Measurements from ENCODE around the gene TNFAIP3. TPM values are rescaled to one million over a fixed set of nuclear protein-coding genes. Genes with fewer than 3 reads are reported as not detected.

TNFAIP3 gene
- total RNA-seq, 1 donor from 2014 or later, result 44.6 TPM

- H3K4me3 ChIP-seq, result peak overlapping the region; percentile 35
- H3K36me3 ChIP-seq, result peaks cover 43% of the 10 kb centered on the region
- DNase-seq (no peak), ATAC-seq (no peak)
- H3K9me3 ChIP-seq, result no peaks in the 10 kb centered on the region
- intact Hi-C loops (cut with DNase I), result no loop called here
- H3K27me3 ChIP-seq (ENCODE audit: low read depth), result no peaks in the 10 kb centered on the region
- peak overlapping the region; percentile 50 for H3K27ac ChIP-seq
- TF ChIP-seq CTCF (IDR thresholded peaks at IDR 0.05), result no peak
- H3K4me1 ChIP-seq, result peaks cover 69% of the 10 kb centered on the region
Measured at GRCh38 chr6:137872581-137873115, 5.6 kb downstream of the TNFAIP3 start.

- Histone ChIP-seq H3K27ac (peak overlapping the region; percentile 50), H3K36me3 (peaks cover 50% of the 10 kb centered on the region), H3K4me1 (peaks cover 69% of the 10 kb centered on the region), H3K27me3 (ENCODE audit: low read depth) (no peaks in the 10 kb centered on the region), H3K4me3 (peak overlapping the region; percentile 35), H3K9me3 (no peaks in the 10 kb centered on the region)
- intact Hi-C loops (cut with DNase I), result no loop called here
- peak; percentile 90 to 94 for ATAC-seq
- DNase-seq, result peak; percentile 76
- no peak for TF ChIP-seq CTCF (IDR thresholded peaks at IDR 0.05)
Measured at GRCh38 chr6:137873273-137873762, 6.3 kb downstream of the TNFAIP3 start.

- TF ChIP-seq CTCF (IDR thresholded peaks at IDR 0.05), result no peak
- Histone ChIP-seq H3K36me3 (peaks cover 61% of the 10 kb centered on the region), H3K27me3 (ENCODE audit: low read depth) (no peaks in the 10 kb centered on the region), H3K27ac (peak overlapping the region; percentile 50), H3K4me1 (peaks cover 69% of the 10 kb centered on the region), H3K4me3 (no peak overlapping the region), H3K9me3 (no peaks in the 10 kb centered on the region)
- no peak for DNase-seq
- intact Hi-C loops (cut with DNase I), result no loop called here
- peak; percentile 44 to 63 for ATAC-seq
Measured at GRCh38 chr6:137874204-137875057, 7.4 kb downstream of the TNFAIP3 start.

GRCh38 chr6:137875058-137875520 is 8.0 kb downstream of the TNFAIP3 start:
- TF ChIP-seq CTCF (IDR thresholded peaks at IDR 0.05), result no peak
- Histone ChIP-seq H3K4me3 (no peak overlapping the region), H3K27ac (no peak overlapping the region), H3K36me3 (peaks cover 67% of the 10 kb centered on the region), H3K27me3 (ENCODE audit: low read depth) (no peaks in the 10 kb centered on the region), H3K9me3 (no peaks in the 10 kb centered on the region), H3K4me1 (peaks cover 68% of the 10 kb centered on the region)
- DNase-seq, result no peak
- intact Hi-C loops (cut with DNase I), result no loop called here
- no peak for ATAC-seq

- DNase-seq, result no peak
- peaks cover 73% of the 10 kb centered on the region for H3K36me3 ChIP-seq
- ATAC-seq, result no peak
- no peak overlapping the region for H3K27ac ChIP-seq
- no peak overlapping the region for H3K4me3 ChIP-seq
- no peak for TF ChIP-seq CTCF (IDR thresholded peaks at IDR 0.05)
- H3K27me3 ChIP-seq (ENCODE audit: low read depth), result no peaks in the 10 kb centered on the region
- intact Hi-C loops (cut with DNase I), result no loop called here
- H3K9me3 ChIP-seq, result no peaks in the 10 kb centered on the region
- H3K4me1 ChIP-seq, result peaks cover 63% of the 10 kb centered on the region
Measured at GRCh38 chr6:137875606-137876005, 8.5 kb downstream of the TNFAIP3 start.

Measured in lower lobe of right lung (tissue), 2 donors.